BLaER1 (cell line): Measurements from ENCODE around the gene KIR3DL1.
"Not testable (repeated sequence)": the region's sequence is repeated elsewhere in the genome, so short reads cannot be mapped to it uniquely, and the experiment has no call there.

Experiments used
- H3K27ac ChIP-seq: shearing (Covaris generic); formaldehyde crosslinking; 2 replicates; pipeline ENCODE4 v1.8.1; 2022
- H3K27me3 ChIP-seq: shearing (Covaris generic); formaldehyde crosslinking; 2 replicates; pipeline ENCODE4 v1.8.1; 2022
- H3K36me3 ChIP-seq: shearing (Covaris generic); formaldehyde crosslinking; 2 replicates; pipeline ENCODE4 v1.8.1; 2022
- H3K4me1 ChIP-seq: shearing (Covaris generic); formaldehyde crosslinking; 2 replicates; pipeline ENCODE4 v1.8.1; 2022
- H3K4me2 ChIP-seq: shearing (Covaris generic); formaldehyde crosslinking; 2 replicates; pipeline ENCODE4 v1.8.1; 2022
- H3K4me3 ChIP-seq: shearing (Covaris generic); formaldehyde crosslinking; 2 replicates; pipeline ENCODE4 v1.8.1; 2022
- H3K9ac ChIP-seq: shearing (Covaris generic); formaldehyde crosslinking; 2 replicates; pipeline ENCODE4 v1.8.1; 2022
- H3K9me3 ChIP-seq: shearing (Covaris generic); formaldehyde crosslinking; 2 replicates; pipeline ENCODE4 v1.8.1; 2022
- H4K20me1 ChIP-seq: shearing (Covaris generic); formaldehyde crosslinking; 2 replicates; pipeline ENCODE4 v1.8.1; 2022

KIR3DL1 gene

DNA sequence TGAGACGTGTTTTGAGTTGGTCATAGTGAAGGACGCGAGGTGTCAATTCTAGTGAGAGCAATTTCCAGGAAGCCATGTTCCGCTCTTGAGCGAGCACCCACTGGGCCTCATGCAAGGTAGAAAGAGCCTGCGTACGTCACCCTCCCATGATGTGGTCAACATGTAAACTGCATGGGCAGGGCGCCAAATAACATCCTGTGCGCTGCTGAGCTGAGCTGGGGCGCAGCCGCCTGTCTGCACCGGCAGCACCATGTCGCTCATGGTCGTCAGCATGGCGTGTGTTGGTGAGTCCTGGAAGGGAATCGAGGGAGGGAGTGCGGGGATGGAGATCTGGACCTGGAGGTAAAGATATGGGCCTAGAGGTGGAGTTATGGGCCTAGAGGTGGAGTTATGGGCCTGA lies at the start of gene KIR3DL1:
KIR3DL1 (plus strand) TSS at position 218 of the 400 bp plus-strand sequence.
- H3K4me3 ChIP-seq, H4K20me1 ChIP-seq, H3K36me3 ChIP-seq, H3K27me3 ChIP-seq, H3K4me1 ChIP-seq, H3K27ac ChIP-seq, H3K4me2 ChIP-seq, H3K9ac ChIP-seq: not testable (repeated sequence)
- peaks cover 16% of the 10 kb centered on the region for H3K9me3 ChIP-seq

DNA sequence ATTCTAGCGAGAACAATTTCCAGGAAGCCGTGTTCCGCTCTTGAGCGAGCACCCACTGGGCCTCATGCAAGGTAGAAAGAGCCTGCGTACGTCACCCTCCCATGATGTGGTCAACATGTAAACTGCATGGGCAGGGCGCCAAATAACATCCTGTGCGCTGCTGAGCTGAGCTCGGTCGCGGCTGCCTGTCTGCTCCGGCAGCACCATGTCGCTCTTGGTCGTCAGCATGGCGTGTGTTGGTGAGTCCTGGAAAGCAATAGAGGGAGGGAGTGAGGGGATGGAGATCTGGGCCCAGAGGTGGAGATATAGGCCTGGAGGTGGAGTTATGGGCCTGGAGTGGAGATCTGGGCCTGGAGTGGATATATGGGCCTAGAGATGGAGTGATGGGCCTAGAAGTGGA lies 46.6 kb upstream of the KIR3DL1 start, which contains the start of gene KIR2DL1:
KIR2DL1 (plus strand) TSS at position 148 of the 400 bp plus-strand sequence; CDS start at position 206, 58 bp downstream.
- H3K4me2 ChIP-seq, H3K4me3 ChIP-seq, H3K27ac ChIP-seq, H3K9ac ChIP-seq, H4K20me1 ChIP-seq, H3K27me3 ChIP-seq, H3K4me1 ChIP-seq, H3K36me3 ChIP-seq: not testable (repeated sequence)
- peaks cover 13% of the 10 kb centered on the region for H3K9me3 ChIP-seq

DNA sequence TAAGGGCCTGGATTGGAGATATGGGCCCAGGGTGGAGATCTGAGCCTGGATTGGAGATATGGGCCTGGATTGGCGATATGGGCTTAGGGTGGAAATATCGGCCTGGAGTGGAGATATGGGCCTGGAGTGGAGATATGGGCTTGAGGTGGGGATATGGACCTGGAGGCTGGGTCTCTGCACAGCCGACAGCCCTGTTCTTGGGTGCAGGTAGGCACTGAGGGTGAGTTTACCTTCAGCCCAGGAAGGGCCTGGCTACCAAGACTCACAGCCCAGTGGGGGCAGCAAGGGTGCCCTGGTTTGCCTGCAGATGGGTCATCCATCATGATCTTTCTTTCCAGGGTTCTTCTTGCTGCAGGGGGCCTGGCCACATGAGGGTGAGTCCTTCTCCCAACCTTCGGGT lies 45.8 kb upstream of the KIR3DL1 start:
- not testable (repeated sequence) for H4K20me1 ChIP-seq, H3K4me1 ChIP-seq, H3K4me2 ChIP-seq, H3K27ac ChIP-seq, H3K9ac ChIP-seq, H3K36me3 ChIP-seq, H3K9me3 ChIP-seq, H3K27me3 ChIP-seq, H3K4me3 ChIP-seq

DNA sequence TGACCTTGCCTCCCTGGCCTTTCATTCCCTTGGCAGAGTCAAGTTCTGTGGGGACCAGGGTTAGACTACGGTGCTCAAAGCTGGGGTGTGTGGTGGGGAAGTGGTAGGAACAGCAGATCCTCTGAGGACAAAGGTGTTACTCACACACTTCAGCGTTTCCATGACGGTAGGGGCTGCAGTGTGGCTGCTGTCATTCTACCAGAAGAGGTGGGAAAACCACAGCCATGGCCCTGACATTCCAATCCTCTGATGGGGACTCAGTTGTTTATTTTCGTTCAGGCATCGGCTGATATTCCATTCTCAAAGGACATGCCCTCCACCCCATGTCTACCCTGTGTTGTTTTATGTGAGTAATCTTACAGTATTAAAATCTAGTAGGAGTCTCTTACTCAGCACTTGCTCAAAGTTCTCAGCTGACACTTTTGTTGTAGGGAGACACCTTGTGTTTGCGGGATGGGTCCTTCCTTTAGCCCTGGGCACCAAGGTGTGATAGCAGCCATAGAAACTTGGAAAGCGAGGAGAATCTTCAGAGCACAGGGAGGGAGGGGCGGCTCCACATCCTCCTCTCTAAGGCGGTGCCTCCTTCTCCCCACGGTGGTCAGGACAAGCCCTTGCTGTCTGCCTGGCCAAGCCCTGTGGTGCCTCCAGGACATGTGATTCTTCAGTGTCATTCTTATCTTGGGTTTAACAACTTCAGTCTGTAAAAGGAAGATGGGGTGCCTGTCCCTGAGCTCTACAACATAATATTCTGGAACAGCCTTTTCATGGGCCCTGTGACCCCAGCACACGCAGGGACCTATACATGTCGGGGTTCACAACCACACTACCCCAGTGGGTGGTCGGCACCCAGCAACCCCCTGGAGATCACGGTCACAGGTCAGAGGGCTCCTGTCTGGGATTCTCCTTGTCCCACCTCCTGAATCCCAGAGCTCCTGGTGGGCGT lies 45.0 kb upstream of the KIR3DL1 start:
- not testable (repeated sequence) for H3K9ac ChIP-seq, H3K4me3 ChIP-seq, H3K27me3 ChIP-seq, H3K4me1 ChIP-seq, H3K9me3 ChIP-seq, H3K27ac ChIP-seq, H4K20me1 ChIP-seq, H3K36me3 ChIP-seq, H3K4me2 ChIP-seq

DNA sequence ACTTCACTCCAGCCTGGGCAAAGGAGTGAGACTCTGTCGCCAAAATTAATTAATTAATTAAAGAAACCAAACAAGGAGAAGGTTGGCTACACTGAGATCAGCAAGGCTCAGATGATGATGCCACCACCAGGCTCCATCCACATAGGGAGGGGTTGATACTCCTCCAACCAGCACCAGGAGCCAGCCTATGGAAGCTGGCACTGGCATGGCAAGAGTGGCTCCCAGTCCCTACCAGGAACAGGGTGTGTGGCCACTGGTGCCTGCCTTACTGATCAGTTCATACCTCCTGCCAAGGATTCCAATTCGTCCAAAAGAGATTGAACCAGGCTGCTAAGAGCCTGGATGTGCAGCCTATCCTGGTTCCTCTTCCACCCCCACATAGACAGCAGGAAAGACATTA lies 43.6 kb upstream of the KIR3DL1 start:
- H3K27ac ChIP-seq, H3K36me3 ChIP-seq, H3K27me3 ChIP-seq, H3K4me1 ChIP-seq, H3K9me3 ChIP-seq, H4K20me1 ChIP-seq, H3K9ac ChIP-seq, H3K4me2 ChIP-seq, H3K4me3 ChIP-seq: not testable (repeated sequence)

DNA sequence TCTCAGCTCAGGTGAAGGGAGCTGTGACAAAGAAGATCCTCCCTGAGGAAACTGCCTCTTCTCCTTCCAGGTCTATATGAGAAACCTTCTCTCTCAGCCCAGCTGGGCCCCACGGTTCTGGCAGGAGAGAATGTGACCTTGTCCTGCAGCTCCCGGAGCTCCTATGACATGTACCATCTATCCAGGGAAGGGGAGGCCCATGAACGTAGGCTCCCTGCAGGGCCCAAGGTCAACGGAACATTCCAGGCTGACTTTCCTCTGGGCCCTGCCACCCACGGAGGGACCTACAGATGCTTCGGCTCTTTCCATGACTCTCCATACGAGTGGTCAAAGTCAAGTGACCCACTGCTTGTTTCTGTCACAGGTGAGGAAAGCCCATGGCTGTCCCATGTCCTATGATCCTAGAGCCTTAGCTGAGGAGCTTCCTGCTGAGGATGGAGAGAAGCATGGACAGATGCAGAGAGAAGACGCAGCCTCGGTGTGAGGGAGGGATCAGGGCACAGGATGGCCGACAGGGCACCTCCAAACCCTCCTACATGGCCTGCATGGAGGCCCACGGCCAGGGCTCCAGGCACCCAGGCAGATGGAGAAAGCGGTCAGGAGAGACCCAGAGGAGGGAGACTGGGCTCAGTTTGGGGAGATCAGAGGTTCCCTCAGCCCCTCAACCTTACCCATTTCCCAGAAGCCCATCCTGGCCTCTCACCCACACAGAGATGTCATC lies 41.0 kb upstream of the KIR3DL1 start:
- H3K27me3 ChIP-seq, H3K4me3 ChIP-seq, H3K36me3 ChIP-seq, H3K9me3 ChIP-seq, H4K20me1 ChIP-seq, H3K27ac ChIP-seq, H3K4me1 ChIP-seq, H3K9ac ChIP-seq, H3K4me2 ChIP-seq: not testable (repeated sequence)

DNA sequence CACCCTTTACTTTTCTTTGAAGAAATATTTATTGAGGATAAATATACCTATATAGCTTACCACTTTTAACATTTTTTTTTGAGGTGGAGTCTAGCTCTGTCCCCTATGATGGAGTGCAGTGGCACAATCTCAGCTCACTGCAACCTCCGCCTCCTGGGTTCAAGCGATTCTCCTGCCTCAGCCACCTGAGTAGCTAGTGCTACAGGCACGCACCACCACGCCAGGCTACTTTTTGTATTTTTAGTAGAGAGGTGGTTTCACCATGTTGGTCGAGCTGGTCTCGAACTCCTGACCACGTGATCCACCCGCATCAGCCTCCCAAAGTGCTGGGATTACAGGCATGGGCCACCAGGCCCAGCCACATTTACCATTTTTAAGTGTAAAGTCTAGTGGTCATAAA lies 40.4 kb upstream of the KIR3DL1 start:
- not testable (repeated sequence) for H3K4me3 ChIP-seq, H4K20me1 ChIP-seq, H3K27me3 ChIP-seq, H3K36me3 ChIP-seq, H3K4me2 ChIP-seq, H3K9me3 ChIP-seq, H3K4me1 ChIP-seq, H3K9ac ChIP-seq, H3K27ac ChIP-seq

DNA sequence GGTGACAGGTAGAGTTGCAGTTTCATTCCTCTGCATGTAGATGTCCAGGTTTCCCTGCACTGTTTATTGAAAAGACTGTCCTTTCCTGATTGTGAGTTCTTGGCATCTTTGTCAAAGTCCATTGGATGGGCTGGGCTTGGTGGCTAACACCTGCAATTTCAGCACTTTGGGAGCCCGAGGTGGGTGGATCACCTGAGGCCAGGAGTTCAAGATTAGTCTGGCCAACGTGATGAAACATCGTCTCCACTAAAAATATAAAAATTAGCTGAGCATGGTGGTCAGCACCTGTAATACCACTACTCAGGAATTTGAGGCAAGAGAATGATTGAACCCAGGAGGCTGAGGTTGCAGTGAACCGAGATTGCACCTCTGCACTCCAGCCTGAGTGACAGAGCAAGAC lies 38.4 kb upstream of the KIR3DL1 start:
- not testable (repeated sequence) for H3K27me3 ChIP-seq, H3K9ac ChIP-seq, H3K4me2 ChIP-seq, H3K27ac ChIP-seq, H3K36me3 ChIP-seq, H3K4me3 ChIP-seq, H3K4me1 ChIP-seq, H4K20me1 ChIP-seq
- H3K9me3 ChIP-seq = peaks cover 15% of the 10 kb centered on the region

DNA sequence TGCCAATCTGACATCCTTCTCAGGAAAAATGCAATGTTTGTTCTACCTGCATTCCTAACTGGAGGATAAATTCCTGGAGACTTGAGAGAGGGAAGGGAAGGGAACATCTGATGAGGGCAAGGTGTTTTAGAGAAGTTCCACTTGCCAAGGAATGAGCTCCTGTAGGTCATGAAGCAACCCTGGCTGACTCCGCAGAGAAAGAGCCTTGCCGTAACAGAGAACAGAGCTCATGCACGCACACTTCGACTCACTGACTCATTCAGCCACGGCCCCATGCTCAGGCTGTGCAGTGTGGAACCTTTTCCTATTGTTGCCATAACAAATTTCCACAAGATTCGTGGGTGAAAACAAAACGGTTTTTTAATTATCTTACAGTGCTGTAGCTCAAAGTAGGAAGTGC lies 37.4 kb upstream of the KIR3DL1 start:
- H4K20me1 ChIP-seq, H3K9ac ChIP-seq, H3K4me1 ChIP-seq, H3K36me3 ChIP-seq, H3K4me2 ChIP-seq, H3K4me3 ChIP-seq, H3K27ac ChIP-seq, H3K27me3 ChIP-seq: not testable (repeated sequence)
- H3K9me3 ChIP-seq = peaks cover 15% of the 10 kb centered on the region

DNA sequence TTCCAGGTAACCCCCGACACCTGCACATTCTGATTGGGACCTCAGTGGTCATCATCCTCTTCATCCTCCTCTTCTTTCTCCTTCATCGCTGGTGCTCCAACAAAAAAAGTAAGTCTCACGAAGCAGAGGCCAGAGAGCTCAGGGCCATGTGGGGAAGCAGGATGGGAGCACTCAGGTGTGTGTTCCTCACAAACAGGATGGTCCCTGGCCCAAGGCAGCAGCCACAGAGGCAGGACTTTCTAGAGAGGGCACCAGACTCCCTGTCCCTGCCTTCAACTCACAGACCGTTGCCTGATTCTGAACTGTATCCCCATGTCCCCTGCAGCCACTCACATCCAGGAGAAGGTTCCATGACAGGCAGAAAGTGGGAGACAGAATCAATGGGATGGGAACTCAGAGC lies 33.4 kb upstream of the KIR3DL1 start:
- not testable (repeated sequence) for H3K4me3 ChIP-seq, H3K9ac ChIP-seq, H3K27me3 ChIP-seq, H3K27ac ChIP-seq, H3K36me3 ChIP-seq, H3K4me1 ChIP-seq, H3K4me2 ChIP-seq, H4K20me1 ChIP-seq
- H3K9me3 ChIP-seq = peaks cover 15% of the 10 kb centered on the region

DNA sequence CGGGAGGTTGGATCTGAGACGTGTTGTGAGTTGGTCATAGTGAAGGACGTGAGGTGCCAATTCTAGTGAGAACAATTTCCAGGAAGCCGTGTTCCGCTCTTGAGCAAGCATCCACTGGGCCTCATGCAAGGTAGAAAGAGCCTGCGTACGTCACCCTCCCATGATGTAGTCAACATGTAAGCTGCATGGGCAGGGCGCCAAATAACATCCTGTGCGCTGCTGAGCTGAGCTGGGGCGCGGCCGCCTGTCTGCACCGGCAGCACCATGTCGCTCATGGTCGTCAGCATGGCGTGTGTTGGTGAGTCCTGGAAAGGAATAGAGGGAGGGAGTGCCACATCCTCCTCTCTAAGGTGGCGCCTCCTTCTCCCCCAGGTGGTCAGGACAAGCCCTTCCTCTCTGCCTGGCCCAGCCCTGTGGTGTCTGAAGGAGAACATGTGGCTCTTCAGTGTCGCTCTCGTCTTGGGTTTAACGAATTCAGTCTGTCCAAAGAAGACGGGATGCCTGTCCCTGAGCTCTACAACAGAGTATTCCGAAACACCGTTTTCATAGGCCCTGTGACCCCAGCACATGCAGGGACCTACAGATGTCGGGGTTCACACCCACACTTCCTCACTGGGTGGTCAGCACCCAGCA lies 30.1 kb upstream of the KIR3DL1 start:
- H3K27me3 ChIP-seq, H3K36me3 ChIP-seq, H3K4me2 ChIP-seq, H4K20me1 ChIP-seq, H3K4me1 ChIP-seq, H3K9ac ChIP-seq, H3K27ac ChIP-seq, H3K4me3 ChIP-seq: not testable (repeated sequence)
- H3K9me3 ChIP-seq = peaks cover 15% of the 10 kb centered on the region

DNA sequence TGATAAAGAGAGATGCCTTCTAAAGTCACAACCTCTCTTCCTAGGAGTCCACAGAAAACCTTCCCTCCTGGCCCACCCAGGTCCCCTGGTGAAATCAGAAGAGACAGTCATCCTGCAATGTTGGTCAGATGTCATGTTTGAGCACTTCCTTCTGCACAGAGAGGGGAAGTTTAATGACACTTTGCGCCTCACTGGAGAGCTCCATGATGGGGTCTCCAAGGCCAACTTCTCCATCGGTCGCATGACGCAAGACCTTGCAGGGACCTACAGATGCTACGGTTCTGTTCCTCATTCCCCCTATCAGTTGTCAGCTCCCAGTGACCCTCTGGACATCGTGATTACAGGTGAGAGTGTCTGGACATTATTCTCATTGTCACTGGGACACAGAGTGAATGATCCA lies 28.1 kb upstream of the KIR3DL1 start:
- not testable (repeated sequence) for H3K9me3 ChIP-seq, H3K4me3 ChIP-seq, H3K27me3 ChIP-seq, H3K4me2 ChIP-seq, H3K9ac ChIP-seq, H3K27ac ChIP-seq, H4K20me1 ChIP-seq, H3K36me3 ChIP-seq
- H3K4me1 ChIP-seq = peaks cover 14% of the 10 kb centered on the region; the same call in 1 of the 2 replicates
